Measurements from ENCODE around the gene ISCA1. TPM values are rescaled to one million over a fixed set of nuclear protein-coding genes. Genes with fewer than 3 reads are reported as not detected.

The ISCA1 gene
- total and polyA plus RNA-seq, 2 of the 8 experiments (the other 6 are each of a cell fraction or from before 2014, with no cell fraction given) = 35.0 to 40.0 TPM

GRCh38 chr9:86301686-86302085 is 19.3 kb upstream of the ISCA1 start:
- Histone ChIP-seq H2AK5ac (ENCODE audit: low read depth, low read length) (no peak overlapping the region), H4K20me1 (replicated peaks in 1 of 2; ENCODE audit: control insufficient read depth in 1 of 2, insufficient read depth in 2 of 2, low read length in 2 of 2) (no peaks in the 10 kb centered on the region), H4K8ac (ENCODE audit: extremely low read depth, insufficient read depth, low read length) (no peak overlapping the region), H3K79me2 (ENCODE audit: control insufficient read depth in 1 of 2, insufficient read depth in 2 of 2, low read length in 2 of 2) (no peaks in the 10 kb centered on the region), H3K79me1 (ENCODE audit: low read depth, low read length) (no peaks in the 10 kb centered on the region), H3K27me3 (replicated peaks in 1 of 4; ENCODE audit: control insufficient read depth in 3 of 4, extremely low read depth in 1 of 4, insufficient read depth in 3 of 4, low read length in 3 of 4) (no peaks in the 10 kb centered on the region), H3K4me1 (replicated peaks in 1 of 4; ENCODE audit: control insufficient read depth in 3 of 4, insufficient read depth in 4 of 4, low read length in 3 of 4) (peaks cover 0 to 12% (median 8%) of the 10 kb centered on the region in 4 experiments; a peak in 3 of 7 replicates), H3K23me2 (ENCODE audit: low read depth, low read length) (no peaks in the 10 kb centered on the region), H3K18ac (ENCODE audit: extremely low read depth, low read length) (no peak overlapping the region), H2BK12ac (ENCODE audit: low read depth, low read length) (no peak overlapping the region), H2BK15ac (ENCODE audit: low read length) (no peak overlapping the region), H3K56ac (replicated peaks; ENCODE audit: insufficient read length, low read depth, low read length) (no peak overlapping the region), H3K4me3 (ENCODE audit: extremely low read depth in 1 of 4, insufficient read depth in 2 of 4, low read depth in 3 of 4, low read length in 4 of 4) (no peak overlapping the region), H2BK5ac (ENCODE audit: low read depth, low read length) (no peak overlapping the region), H3K14ac (ENCODE audit: insufficient read length) (no peak overlapping the region), H4K91ac (replicated peaks; ENCODE audit: insufficient read length, low read length) (no peak overlapping the region), H2BK20ac (ENCODE audit: low read length) (no peak overlapping the region), H3K4ac (replicated peaks; ENCODE audit: insufficient read length, low read depth, low read length) (no peak overlapping the region), H3K36me3 (ENCODE audit: control insufficient read depth in 2 of 4, insufficient read depth in 4 of 4, low read length in 3 of 4) (peaks cover 5 to 67% (median 30%) of the 10 kb centered on the region in 4 experiments; a peak in 7 of 8 replicates), H2BK120ac (replicated peaks; ENCODE audit: low read depth, low read length) (no peak overlapping the region), H3K4me2 (ENCODE audit: insufficient read depth in 1 of 2, low read depth in 2 of 2, low read length in 2 of 2) (no peak overlapping the region), H3K9ac (replicated peaks in 1 of 4; ENCODE audit: extremely low read depth in 1 of 4, low read depth in 3 of 4, low read length in 3 of 4) (no peak overlapping the region), H3K27ac (ENCODE audit: low read depth, low read length) (no peak overlapping the region), H2AFZ (ENCODE audit: low read length) (no peak overlapping the region), H3K23ac (ENCODE audit: insufficient read length) (no peak overlapping the region), H4K5ac (ENCODE audit: insufficient read length, low read depth, low read length) (no peak overlapping the region), H3K9me3 (ENCODE audit: insufficient read depth in 2 of 2, low read depth in 1 of 2, low read length in 1 of 2) (no peaks in the 10 kb centered on the region)
- POLR2A ChIA-PET (ENCODE audit: partially characterized antibody) = no interaction called here
- no peak for FAIRE-seq
- 93% methylated on average over 1 of the region's 1 CpG; no CpG with 5 or more reads in 1 of the 2 experiments for WGBS, 2 experiments (ENCODE audit: extremely low coverage in 1 of 2, insufficient coverage in 1 of 2, insufficient read length in 1 of 2, insufficient replicate concordance in 2 of 2, low coverage in 1 of 2, low lambda C conversion rate in 2 of 2, missing lambda C conversion rate in 1 of 2)
- TF ChIP-seq CTCF (IDR thresholded peaks at IDR 0.05; ENCODE audit: control extremely low read depth in 1 of 3, insufficient read depth in 1 of 3, low read depth in 1 of 3, low read length in 3 of 3) = no peak
- no peak for DNase-seq (ENCODE audit: low read depth in 1 of 2, low spot score in 2 of 2)
- CTCF ChIA-PET (ENCODE audit: partially characterized antibody) = no interaction called here

Measured in H1 (cell line).